HepG2 (cell line): ENCODE results near the gene R3HDM4. TPM values are rescaled to one million over a fixed set of nuclear protein-coding genes. Genes with fewer than 3 reads are reported as not detected.

Source experiments
- ATF2 ChIP-seq: sonication (generic); formaldehyde crosslinking; IDR thresholded peaks from 2 replicates; pipeline ENCODE4 v1.4.0; 2020; ENCODE audit warnings: missing genetic modification reagents
- ELF4 ChIP-seq: sonication (generic); formaldehyde crosslinking; IDR thresholded peaks from 2 replicates; pipeline ENCODE4 v1.5.0; 2020; ENCODE audit warnings: missing genetic modification reagents, mild to moderate bottlenecking, moderate library complexity, borderline replicate concordance
- GRHL1 ChIP-seq: sonication (generic); formaldehyde crosslinking; conservative IDR thresholded peaks from 2 replicates; pipeline ENCODE4 v1.8.0; 2022; ENCODE audit warnings: missing genetic modification reagents
- HIC2 ChIP-seq: sonication (generic); formaldehyde crosslinking; IDR thresholded peaks from 2 replicates; pipeline ENCODE4 v1.9.0; 2022; ENCODE audit warnings: low read depth, missing genetic modification reagents
- KDM4B ChIP-seq: sonication (generic); formaldehyde crosslinking; IDR thresholded peaks from 2 replicates; pipeline ENCODE4 v1.4.0; 2020; ENCODE audit warnings: missing genetic modification reagents
- SOX5 ChIP-seq: IDR thresholded peaks from 2 replicates; pipeline ENCODE4 v1.6.1; 2016; ENCODE audit warnings: borderline replicate concordance
- ZBTB42 ChIP-seq: sonication (generic); formaldehyde crosslinking; IDR thresholded peaks from 2 replicates; pipeline ENCODE4 v1.5.0; 2020; ENCODE audit warnings: mild to moderate bottlenecking, missing genetic modification reagents
- ZFP82 ChIP-seq: sonication (generic); formaldehyde crosslinking; IDR thresholded peaks from 2 replicates; pipeline ENCODE4 v1.5.1; 2020; ENCODE audit warnings: mild to moderate bottlenecking, missing genetic modification reagents, borderline replicate concordance
- ZNF3 ChIP-seq: IDR thresholded peaks from 2 replicates; pipeline ENCODE4 v1.7.0; 2017; ENCODE audit warnings: inconsistent platforms
- ZNF318 ChIP-seq: sonication (generic); formaldehyde crosslinking; IDR thresholded peaks from 2 replicates; pipeline ENCODE4 v1.4.0; 2020; ENCODE audit warnings: mild to moderate bottlenecking, missing genetic modification reagents
- ZNF768 ChIP-seq: sonication (generic); formaldehyde crosslinking; IDR thresholded peaks from 2 replicates; pipeline ENCODE4 v1.4.0; 2020; ENCODE audit warnings: missing genetic modification reagents
- ZNF777 ChIP-seq: sonication (generic); formaldehyde crosslinking; IDR thresholded peaks from 2 replicates; pipeline ENCODE4 v1.4.0; 2020; ENCODE audit warnings: missing genetic modification reagents
- ZSCAN20 ChIP-seq: sonication (generic); formaldehyde crosslinking; IDR thresholded peaks from 2 replicates; pipeline ENCODE4 v1.4.0; 2020; ENCODE audit warnings: missing genetic modification reagents, mild to moderate bottlenecking, borderline replicate concordance
- ZSCAN9 ChIP-seq: IDR thresholded peaks from 2 replicates; pipeline ENCODE4 v1.6.1; 2016; ENCODE audit warnings: borderline replicate concordance
- polyA plus RNA-seq, 8 experiments: library from polyadenylated mRNA; depleted of rRNA in 3 of 8; stranded (reverse) in 7 of 8; unstranded in 1 of 8; fragments of >200 nt; fragmentation: Illumina TruSeq in 4 of 8; extraction: Trizol in 4 of 8; gene quantifications; 2 replicates each; pipeline versions ENCODE4 v1.2.1 to v1.2.3, GENCODE V29; 2011 to 2016; ENCODE audit warnings: low read depth in 4 of 8, missing spikeins in 1 of 8, mixed read lengths in 1 of 8; ENCODE audit not compliant: insufficient read depth in 1 of 8
- total RNA-seq, 5 experiments: library from RNA; depleted of rRNA; stranded (reverse); fragments of >200 nt; fragmentation: Illumina TruSeq; extraction: Trizol; gene quantifications; 2 replicates each; pipeline ENCODE4 v1.2.3, GENCODE V29; 2016; ENCODE audit warnings: low read depth in 1 of 5

Gene R3HDM4
- total and polyA plus RNA-seq, 2 of the 13 experiments (the other 11 are each of a cell fraction or from before 2014, with no cell fraction given), result 26.2 to 26.9 TPM

GRCh38 chr19:917323-918151 lies 4.5 kb upstream of the R3HDM4 start, which contains the start of gene KISS1R (continued):
- TF ChIP-seq ATF2 (CRISPR knock-in tag) (peak; percentile 37), SOX5 (CRISPR knock-in tag) (0 out of 2 replicates have a peak, but pooled peaks have one; percentile 11), ZNF318 (no peak), ZFP82 (CRISPR knock-in tag) (peak; percentile 78; the same call in 1 of the 2 replicates), ZBTB42 (CRISPR knock-in tag) (no peak), ZNF3 (CRISPR knock-in tag) (no peak), GRHL1 (CRISPR knock-in tag) (no peak), ZNF777 (peak; percentile 88; the same call in 1 of the 2 replicates), HIC2 (no peak), ZSCAN9 (CRISPR knock-in tag) (peak; percentile 71; the same call in 1 of the 2 replicates), ZNF768 (peak; percentile 72; the same call in 1 of the 2 replicates), KDM4B (CRISPR knock-in tag) (no peak; the same call in 1 of the 2 replicates), ZSCAN20 (CRISPR knock-in tag) (peak; percentile 63; the same call in 1 of the 2 replicates), ELF4 (CRISPR knock-in tag) (peak; percentile 53; the same call in 1 of the 2 replicates)
